ENCODE measurements around the gene SPINK14.

SPINK14 gene, protein sequence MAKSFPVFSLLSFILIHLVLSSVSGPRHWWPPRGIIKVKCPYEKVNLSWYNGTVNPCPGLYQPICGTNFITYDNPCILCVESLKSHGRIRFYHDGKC

DNA sequence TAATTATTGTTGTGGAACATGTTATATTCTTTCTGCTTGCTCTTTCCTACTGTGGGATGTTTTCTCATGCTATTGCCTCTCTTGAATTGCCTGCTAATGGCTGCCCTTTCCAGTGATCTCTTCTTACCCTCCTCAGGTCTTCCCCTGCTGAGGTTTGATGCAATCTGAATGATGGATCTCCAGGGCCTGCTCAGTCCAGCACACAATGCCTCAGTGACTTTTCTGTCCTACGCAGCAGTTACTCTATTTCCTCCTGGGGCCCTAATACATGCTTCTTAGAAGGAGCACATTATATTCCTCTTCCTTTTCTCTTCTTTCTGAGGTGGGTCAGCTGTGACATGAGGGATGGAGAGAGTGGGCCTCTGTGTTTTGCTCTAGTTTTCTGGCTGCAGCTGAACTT is at the start of gene SPINK14:
Gene SPINK14 (plus strand): TSS at position 301 of the 400 bp plus-strand sequence. CDS start 1,187 bp downstream, outside the sequence.
- DNase-seq = no peak

DNA sequence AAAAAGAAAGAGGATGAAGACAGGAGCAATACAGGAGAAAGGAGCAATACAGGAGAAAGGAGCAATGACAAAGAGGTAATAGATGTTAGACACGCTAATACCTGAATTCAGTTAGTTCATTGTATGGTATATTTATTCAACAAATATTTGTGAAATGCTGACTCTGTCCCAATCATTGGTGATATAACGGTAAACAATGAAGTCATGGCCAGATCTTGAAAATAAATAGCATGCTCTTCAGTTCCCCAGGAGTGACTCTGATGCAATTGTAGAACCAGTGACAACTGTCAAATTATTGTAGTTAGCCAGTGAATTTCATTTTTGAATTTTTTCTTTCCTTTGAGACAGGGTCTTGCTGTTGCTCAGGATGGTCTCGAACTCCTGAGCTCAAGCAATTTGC is 48.0 kb upstream of the SPINK14 start:
- DNase-seq = no peak

DNA sequence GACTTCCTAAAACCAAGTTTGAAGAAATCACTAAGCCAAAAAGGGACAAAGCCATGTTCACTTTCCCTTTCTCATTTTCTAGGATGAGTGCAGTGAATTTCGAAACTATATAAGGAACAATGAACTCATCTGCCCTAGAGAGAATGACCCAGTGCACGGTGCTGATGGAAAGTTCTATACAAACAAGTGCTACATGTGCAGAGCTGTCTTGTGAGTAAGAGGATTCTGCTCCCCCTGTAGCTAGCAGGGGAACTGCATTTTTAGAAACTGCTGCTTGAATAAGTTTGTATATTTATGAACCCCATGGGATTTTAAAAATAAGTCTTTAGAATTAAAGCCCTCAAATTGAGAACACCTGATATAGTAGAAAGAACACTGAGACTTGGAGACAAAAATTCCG is 42.7 kb upstream of the SPINK14 start:
- peak in 1 of 2 donors; percentile 4 for DNase-seq

DNA sequence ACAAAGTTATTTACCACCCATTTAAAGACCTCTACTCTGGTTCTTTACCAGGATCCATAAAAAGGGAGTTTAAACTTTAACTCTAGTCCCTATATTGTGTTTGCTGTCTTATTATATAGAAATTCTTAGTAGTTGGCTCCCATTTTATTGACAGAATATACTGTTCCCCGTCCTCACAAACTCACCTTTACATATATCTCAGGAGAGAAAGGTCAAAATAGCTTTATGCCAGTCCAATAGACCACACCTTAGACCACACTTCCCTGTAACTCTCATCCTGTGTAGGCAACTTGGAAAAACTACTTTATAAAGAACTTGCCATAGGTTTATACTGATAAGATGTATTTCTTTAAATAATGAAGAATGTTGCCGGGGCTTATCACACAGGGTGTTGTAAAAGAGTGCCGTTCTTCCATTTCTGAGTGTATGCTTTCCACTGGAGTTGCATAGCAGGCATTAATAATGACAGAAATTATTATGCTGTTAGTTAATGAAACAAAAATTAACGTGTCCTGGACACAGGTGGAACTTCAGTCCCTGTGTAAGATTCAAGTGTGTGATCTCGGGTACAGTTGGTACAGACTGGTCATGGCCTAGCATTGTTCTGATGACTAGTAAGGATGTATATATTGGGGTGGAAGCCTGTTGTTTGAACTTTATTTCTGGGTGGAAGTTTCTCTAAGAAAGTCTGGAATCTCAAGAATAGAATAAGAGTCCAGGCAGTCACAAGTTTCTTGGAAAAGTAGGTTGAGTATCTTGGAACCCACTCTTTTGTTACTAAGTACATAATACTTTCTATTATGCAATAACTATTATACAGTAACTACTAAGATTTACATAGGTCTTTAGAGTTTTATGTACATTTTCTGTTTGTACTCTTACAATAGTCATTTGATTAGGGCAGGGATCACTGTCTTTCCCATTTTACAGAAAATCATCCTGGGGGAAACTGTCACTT is 33.0 kb upstream of the SPINK14 start:
- no peak for DNase-seq

DNA sequence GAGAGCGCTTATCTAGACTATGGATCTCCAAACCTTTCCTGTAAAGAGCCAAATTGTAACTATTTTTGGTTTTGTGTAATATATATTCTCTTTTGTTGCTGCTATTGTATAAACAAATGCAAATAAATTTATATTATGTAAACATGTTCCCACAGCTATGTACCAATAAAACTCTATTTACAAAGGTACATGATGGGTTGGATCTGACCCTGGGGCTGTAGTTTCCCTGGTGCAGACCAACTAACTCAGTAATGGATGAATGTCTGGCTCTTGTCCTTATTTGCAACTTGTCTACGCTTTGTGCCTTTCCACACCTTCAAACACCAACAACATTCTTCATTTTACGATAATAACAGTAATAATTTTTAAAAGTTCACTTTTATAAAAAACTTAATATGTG is 27.5 kb upstream of the SPINK14 start:
- DNase-seq = no peak

DNA sequence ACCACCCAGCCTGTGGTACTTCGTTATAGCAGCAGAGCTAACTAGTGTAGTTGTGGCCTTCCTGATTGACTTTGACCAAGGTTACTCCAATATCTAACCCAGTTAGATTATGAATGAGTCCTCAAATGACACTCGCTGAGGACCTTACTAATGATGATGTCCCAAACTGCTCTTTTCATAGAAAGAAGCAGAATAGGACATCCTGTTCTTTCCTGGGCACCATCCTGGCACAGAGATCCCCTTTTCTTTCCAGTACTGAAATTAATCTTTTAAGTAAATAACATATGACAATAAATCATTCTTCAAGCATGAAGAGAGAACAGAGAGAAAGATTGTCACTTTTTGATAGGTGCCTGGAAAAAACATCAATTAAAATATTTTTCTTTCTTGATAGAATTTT is 26.7 kb upstream of the SPINK14 start:
- no peak for DNase-seq

DNA sequence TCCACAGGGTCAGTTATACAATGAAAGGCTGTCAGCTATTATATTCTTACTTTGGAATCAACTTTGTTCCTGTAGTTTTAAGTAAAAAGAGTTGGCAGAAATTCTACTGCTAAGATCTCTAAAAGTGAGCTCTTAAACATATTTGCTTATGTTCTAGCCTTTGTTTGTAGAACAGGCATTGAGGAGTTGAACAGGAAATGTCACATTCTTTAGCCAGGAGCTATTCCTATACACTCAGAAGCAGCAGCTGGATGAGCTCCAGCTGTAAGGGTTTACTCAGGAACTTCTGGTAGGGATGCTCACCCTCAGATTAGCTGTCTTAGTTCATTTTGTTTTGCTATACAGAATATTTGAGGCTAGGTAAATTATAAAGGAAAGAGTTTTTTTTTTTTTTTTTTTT is 22.4 kb upstream of the SPINK14 start:
- no peak for DNase-seq

DNA sequence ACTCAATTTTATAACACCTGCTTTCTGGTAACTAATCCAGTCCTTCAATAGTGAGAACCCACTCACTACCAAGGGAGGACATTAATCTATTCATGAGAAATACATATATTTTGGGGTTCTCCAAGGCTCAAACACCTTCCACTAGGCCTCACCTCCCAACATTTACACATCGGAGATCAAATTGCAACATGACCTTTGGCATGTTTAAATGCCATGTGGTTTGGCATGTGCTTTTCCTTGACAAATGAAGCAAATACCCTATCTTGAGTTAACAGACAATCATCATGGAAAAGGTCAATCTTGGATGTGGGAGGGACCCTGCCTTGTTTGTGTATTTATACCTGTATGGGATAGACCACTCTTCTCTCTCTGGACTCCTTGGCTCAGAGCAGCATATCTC is 21.9 kb upstream of the SPINK14 start:
- no peak for DNase-seq

DNA sequence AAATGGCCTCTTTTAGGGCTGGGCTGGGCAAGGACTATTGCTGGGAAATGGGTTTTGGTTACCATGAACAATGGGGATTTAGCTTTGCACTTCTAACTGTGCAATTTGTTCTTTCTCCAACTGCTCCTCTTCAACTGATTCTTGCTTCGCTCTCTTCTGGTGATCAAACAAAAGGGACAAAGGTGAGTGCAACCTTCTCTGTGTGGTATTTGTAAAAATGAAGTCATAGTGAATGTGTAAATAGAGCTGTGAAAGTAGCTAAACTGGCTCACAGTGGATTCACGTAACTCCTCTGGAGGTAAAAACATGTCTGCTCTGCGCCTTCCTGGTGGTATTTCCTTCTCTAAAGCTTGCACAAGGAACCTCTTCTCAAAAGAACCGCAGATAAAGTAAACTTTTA is 20.9 kb upstream of the SPINK14 start:
- no peak for DNase-seq

DNA sequence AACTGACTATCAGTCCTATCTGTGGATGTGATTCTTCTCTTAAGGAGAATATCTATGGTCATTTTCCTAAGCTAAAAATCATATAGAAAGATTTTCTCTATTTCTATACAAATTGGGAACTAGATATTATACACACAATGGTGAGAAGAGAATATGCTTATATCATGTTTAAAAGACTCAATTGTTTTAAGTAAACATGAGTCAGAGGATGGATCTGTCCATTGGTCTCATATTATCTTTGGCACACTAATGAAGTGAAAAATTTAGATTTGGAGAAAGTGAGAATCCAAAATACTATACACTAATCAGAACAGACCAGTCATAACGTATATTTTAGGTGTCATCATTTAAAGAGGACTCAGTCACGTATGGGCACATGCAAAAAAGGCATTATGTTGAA is 16.5 kb upstream of the SPINK14 start:
- DNase-seq = no peak

DNA sequence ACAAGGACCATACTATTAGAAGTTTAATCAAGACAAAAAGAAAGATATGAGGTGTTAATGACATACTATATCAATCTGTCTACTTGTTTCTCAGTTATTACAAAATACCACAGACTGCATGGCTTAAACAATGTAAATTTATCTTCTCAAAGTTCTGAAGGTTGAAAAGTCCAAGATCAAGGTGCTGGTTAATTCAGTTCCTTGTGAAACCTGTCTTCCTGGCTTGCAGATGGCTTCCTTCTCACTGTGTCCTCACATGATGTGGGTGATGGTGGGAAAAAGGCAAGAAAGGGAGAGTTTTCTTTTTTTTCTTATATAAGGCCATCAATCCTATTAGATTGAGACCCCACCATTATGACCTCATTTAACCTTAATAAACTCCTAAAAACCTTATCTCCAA is 15.6 kb upstream of the SPINK14 start:
- no peak for DNase-seq

DNA sequence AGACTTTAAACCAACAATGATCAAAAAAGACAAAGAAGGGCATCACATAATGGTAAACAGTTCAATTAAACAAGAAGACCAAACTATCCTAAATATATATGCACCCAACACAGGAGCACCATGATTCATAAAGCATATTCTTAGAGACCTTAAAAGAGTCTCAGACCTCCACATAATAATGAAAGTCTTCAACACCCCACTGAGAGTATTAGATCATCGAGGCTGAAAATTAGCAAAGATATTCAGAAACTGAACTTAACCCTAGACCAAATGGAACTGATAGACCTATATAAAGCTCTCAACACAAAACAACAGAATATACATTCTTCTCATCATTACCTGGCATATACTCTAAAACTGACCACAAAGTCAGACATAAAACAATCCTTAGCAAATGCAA is 11.7 kb upstream of the SPINK14 start:
- DNase-seq = no peak

DNA sequence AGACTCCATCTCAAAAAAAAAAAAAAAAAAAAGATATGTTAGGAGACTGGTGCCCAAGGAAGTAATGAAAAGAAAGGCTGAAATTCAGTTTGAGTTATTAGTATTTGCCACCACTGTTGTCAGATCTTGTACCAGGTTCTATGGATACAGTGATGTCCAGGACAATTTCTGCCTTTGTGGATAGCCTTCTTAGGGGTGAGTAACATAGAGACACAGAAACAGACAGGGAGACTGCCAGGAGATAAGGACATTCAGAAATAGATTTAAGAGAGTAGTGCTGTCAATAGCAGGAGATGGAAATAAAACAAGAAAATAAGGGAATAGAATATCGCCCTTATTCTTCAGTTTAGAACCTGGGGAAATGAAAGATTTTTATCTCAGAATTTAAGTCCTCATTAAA is 6.3 kb upstream of the SPINK14 start:
- no peak for DNase-seq

DNA sequence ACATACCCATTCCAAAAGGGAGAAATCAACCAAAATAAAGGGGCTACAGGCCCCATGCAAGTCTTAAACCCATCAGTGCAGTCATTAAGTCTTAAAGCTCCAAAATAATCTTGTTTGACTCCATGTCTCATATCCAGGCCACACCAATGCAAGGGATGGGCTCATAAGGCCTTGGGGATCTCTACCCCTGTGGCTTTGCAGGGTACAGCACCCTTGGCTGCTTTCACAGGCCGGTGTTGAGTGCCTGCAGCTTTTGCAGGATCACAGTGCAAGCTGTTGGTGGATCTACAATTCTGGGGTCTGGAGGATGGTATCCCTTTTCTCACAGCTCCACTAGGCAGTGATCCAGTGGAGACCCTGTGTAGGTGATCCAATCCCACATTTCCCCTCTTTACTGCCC is 5.0 kb upstream of the SPINK14 start:
- no peak for DNase-seq

DNA sequence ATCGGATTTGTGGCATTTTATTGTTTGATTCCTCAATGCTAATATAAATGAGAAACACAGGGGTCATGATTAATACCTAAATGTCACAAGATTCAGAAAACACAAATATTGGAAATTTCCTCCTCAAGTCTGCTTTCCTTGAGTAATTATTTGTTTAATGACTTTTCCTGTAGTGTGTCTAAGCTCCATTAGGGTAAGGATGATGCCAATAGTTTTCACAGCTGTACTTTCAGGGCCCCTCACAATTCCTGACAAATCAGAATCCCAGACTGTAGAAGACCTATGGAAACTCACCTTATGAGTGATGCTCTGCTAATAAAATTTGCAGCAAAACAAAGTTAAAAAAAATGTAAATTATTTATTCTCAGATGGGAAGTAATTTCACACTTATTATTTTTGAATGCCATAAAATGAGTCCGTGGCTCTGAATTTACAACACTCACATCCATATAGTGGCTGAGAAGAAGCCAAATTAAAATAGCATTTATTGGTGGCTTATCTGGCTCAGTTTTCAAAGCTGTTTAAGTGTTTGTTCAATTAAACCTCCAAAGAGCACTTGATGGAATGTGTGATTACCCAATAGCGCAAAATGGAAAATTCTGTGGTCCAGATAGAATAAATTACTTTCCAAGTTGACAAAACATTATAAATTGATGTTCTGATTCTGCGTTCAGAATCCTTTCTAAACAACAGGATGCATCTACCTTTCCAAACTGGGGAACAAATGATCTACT is 1.6 kb upstream of the SPINK14 start:
- no peak for DNase-seq

DNA sequence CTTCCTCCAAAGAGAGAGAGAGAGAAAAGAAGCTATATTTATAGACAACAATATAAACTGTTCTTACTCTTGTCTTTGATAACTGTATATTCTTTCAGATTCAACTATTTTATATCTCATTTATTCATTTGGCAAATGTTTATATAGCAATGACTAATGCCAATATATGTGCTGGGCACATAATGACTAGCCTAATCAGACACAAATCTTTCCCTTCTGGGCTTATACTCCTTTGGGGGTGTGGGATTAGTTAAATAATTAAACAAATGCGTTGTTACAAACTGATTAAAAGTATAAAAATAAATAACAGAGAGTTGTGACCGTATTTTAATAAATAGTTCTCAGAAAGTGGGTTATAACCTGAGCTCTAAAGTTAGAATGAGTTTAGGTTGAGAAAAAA is 4.0 kb downstream of the SPINK14 start:
- no peak for DNase-seq

DNA sequence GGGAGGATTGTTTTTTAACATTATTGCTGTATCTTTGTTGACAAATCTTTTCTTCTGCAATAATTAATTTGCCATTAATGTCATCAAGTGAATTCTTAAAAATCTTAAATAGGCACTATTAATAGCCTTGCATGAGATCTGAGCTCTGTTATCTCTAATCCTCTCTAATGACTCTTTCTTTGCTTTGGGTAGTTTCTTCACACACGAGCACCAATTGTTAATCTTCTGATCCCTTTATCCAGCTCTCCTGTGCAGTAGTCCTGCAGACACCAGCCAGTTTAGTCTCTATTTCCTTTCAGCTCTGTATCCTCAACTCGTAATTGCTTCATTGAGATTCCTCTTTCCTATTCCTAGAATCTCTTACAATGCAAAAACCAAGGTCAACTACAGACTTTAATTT is 8.1 kb downstream of the SPINK14 start:
- DNase-seq = no peak

DNA sequence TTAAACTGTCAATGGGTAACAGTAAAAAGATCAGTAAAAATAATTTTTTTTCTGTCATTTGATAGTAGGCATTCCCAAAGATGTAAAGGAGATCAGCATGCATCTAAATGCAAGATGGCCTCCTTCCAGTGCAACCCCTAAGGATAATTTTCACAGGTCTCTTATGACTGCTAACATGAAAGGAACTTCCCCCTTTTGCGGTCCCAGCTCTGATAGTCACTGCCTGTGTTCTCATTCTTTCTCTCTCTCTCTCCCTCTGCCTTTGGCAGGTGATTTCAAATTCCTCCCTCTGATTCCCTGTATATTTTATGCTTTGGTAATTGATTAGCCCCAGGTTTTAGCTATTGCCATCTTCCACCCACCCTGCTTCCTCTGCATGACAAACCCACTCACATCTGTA is 8.9 kb downstream of the SPINK14 start:
- no peak for DNase-seq

DNA sequence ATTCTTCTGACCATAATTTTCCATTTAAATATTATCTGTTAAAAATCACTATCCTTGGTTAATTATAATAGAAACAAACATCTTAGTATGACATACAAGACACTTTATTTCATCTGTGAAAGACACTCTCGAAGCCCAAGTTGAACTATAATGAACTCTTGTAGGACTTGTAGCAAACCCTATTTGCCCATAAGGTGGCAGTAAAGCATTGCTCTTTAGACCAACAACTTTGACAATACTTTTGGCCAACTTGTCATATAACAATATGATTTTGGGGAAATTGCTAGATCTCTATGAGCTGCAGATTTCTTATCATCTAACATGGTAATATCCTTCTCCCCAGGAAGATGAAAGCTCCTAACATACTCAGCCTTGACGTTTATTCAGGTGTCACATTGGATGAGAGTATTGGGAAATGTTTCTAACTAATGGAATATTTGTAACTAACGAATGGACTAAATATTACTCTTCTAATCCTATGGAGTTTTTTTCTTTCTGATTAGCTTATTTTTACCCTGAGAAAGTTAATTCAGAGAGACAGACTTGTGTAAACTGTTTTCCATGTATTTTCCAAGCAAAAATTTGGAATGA is 11.0 kb downstream of the SPINK14 start:
- peak; percentile 66 to 84 for DNase-seq

DNA sequence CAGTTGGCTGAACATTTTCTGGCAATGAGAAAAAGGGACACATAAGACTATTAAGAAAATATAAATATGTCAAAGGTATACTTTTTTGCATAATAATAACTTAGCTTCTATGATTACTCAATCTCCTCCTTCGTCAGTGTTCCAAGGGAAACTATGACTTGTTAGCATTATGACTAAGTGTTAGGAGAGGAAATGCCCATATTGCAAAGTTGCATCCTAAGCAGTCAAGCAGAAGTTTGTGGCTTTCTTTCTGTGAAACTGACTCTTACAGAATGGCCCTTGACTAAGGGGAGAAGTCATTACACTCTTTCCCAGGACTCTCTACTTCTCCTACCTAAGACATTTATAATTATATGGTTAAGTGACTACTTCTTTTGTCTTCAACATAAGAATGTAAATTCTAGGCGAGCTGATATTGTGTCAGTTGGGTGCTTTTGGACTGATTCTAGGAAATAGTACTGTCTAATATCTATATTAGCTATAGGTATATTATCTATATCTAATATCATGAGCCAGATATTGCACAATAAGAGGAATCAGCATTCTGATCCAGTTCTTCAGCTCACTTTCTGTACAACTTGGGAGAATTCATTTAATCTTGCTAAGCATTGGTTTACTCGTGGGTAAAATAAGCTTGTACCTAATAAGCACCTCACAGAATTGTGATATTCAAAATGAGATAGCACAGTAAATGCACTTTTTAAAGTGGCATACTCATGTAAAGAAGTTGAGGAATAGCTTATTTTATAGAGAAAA is 18.1 kb downstream of the SPINK14 start:
- DNase-seq = peak; percentile 95 to 98

DNA sequence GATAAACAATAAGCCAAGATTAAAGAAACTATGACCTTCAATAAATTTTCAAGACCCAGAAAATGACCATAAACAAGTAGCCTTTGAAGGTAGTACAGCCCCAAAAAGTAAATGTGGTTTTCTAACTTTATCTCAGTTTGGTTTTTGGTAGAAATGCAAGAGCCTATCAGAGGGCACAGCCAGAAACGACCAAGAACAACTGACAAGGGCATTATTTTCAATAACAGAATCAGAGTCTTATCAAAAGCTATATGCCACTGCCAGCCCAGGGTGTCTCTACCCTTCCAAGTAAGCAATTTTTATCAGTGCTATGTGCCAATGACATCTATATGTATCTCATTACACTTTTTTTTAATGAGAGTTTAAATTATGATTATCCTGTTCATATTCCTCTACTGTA is 22.7 kb downstream of the SPINK14 start:
- DNase-seq = no peak

DNA sequence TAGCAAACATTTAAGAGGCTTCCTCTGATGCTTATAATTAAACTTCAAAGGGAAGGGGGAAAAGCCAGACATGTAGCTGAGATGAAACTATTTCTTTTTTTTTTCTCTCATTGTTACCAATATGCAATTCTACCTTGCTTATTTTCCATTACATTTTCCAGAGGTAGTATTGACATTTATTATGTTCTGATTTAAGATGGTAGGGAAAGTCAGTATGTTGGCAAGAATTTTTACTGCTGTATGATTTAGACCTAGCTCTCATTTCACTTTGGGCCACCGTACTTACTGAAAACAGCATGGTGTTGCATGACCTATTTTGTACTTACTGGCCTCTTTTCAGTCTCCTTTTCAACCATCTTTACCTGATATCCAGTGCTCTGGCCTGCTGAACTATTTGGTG is 24.9 kb downstream of the SPINK14 start:
- DNase-seq = no peak

DNA sequence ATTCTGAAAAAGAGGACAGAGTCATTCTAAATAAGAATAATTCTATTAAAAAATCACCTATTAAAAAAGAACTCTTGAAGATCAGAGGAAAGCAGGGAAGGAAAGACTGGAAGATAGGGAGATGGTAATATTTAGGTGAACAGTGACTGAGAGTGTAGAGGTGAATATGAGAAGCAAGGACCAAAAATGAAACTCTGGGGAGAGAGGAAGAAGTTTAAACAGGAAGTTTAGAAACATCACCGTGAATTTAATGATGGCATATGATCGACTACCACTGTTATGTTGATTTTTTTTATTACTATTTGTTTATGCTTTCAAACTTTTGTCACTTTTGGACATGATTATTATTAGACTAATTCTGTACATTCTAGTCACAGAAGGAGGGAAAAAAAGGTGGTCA is 32.8 kb downstream of the SPINK14 start:
- DNase-seq = peak in 1 of 2 donors; percentile 29
